GM12891 (cell line): ENCODE measurements around the gene MAST1.

Experiments used
- POLR2A ChIP-seq: IDR thresholded peaks from 2 replicates; pipeline ENCODE4 v1.6.1; 2011; ENCODE audit warnings: low read depth, low read length, control low read depth
- POLR2AphosphoS5 ChIP-seq: IDR thresholded peaks from 2 replicates; pipeline ENCODE4 v1.6.1; 2011; ENCODE audit warnings: low read depth, low read length, control low read depth
- POU2F2 ChIP-seq: IDR thresholded peaks from 2 replicates; pipeline ENCODE4 v1.6.1; 2011; ENCODE audit warnings: low read depth, mild to moderate bottlenecking, control low read depth, low read length, moderate library complexity
- TAF1 ChIP-seq: IDR thresholded peaks from 2 replicates; pipeline ENCODE4 v1.6.1; 2011; ENCODE audit warnings: low read depth, low read length, control low read depth

GRCh38 chr19:12884627-12884925, 46.3 kb downstream of the MAST1 start:
- TF ChIP-seq POU2F2 (no peak), POLR2AphosphoS5 (no peak), TAF1 (no peak), POLR2A (no peak)
